ENCODE data around the gene SLC2A14. TPM values are rescaled to one million over a fixed set of nuclear protein-coding genes. Genes with fewer than 3 reads are reported as not detected.
"Not testable (repeated sequence)": the region's sequence is repeated elsewhere in the genome, so short reads cannot be mapped to it uniquely, and the experiment has no call there.

SLC2A14 gene
- 0.60 to 2.3 TPM (median 1.8 TPM) in 3 replicates for total RNA-seq
- long read RNA-seq: 0 reads

DNA sequence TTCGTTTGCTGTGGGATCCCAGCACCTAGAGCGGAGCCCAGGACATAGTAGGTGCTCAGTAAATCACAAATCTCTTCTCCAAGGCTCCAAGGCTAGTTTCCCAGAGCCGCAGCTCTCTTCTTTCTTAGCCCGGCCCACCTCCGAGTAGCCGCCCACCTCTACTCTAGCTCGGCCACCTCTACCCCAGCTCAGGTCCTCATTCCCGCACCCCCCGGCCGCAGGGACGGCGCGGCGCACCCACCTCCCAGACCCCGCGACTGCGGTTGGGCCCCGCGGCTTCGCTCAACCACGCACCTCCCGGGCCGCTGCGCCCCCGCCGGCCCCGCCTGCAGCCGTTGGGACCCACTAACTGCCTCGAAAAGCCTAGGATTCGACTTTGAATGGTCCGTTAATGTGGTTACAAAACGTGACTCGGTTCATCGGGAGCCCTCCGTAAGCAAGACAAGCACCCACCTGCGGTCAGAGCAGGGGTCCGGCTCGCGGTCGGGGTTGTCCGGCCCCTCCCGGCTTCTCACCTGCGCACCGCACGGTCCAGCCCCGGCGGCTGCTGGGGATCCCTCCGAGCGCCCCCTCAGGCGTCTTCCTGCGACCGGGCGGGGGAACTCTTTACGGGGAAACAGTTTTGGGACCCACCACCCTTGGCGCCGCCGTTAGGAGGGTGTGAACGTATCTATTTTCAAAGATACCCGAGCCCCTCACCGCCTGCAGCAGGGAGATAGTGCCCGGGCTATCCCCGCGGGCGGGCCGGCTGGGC, at the start of gene SLC2A14:
Gene SLC2A14, minus strand, starts transcription at position 350 of the 754 bp plus-strand sequence. CDS start 3,035 bp downstream, outside the sequence.
- DNase-seq (ENCODE audit: low spot score): no peak
- no peak within 1 kb of the TSS for H3K4me3 Mint-ChIP-seq (ENCODE audit: unreplicated experiment)
- no peaks in the 10 kb centered on the region for H3K9me3 Mint-ChIP-seq (ENCODE audit: low read depth)
- TF ChIP-seq, protein P1, sequence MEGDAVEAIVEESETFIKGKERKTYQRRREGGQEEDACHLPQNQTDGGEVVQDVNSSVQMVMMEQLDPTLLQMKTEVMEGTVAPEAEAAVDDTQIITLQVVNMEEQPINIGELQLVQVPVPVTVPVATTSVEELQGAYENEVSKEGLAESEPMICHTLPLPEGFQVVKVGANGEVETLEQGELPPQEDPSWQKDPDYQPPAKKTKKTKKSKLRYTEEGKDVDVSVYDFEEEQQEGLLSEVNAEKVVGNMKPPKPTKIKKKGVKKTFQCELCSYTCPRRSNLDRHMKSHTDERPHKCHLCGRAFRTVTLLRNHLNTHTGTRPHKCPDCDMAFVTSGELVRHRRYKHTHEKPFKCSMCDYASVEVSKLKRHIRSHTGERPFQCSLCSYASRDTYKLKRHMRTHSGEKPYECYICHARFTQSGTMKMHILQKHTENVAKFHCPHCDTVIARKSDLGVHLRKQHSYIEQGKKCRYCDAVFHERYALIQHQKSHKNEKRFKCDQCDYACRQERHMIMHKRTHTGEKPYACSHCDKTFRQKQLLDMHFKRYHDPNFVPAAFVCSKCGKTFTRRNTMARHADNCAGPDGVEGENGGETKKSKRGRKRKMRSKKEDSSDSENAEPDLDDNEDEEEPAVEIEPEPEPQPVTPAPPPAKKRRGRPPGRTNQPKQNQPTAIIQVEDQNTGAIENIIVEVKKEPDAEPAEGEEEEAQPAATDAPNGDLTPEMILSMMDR (IDR thresholded peaks at IDR 0.05): no peak
- no peaks in the 10 kb centered on the region for H3K4me1 Mint-ChIP-seq (ENCODE audit: low read depth)
- H3K27me3 Mint-ChIP-seq (ENCODE audit: low read depth): no peaks in the 10 kb centered on the region
- H3K27ac Mint-ChIP-seq (ENCODE audit: unreplicated experiment): no peak within 1 kb of the TSS
- H3K36me3 Mint-ChIP-seq (ENCODE audit: low read depth): no peaks in the 10 kb centered on the region

DNA sequence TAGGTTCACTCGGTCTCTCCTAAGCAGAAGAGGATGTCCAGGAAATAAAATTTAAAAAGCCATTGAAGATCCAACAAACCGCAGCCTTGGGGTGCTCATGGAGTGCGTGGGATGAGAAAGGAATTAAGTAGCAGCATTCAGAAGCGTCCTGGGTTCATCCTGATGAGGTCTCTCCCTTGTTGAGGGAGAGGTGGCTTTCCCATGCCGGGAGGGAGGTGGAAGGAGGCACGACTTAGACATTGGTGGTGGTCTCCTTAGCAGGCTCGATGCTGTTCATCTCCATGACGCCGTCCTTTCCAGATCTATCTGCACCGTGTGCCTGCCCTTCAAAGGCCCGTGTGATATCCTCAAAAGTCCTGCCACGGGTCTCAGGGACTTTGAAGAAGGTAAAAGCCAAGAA, 48.5 kb upstream of the SLC2A14 start:
- DNase-seq (ENCODE audit: low spot score); H3K27me3 Mint-ChIP-seq (ENCODE audit: low read depth); H3K4me1 Mint-ChIP-seq (ENCODE audit: low read depth); H3K4me3 Mint-ChIP-seq (ENCODE audit: unreplicated experiment); H3K9me3 Mint-ChIP-seq (ENCODE audit: low read depth); H3K27ac Mint-ChIP-seq (ENCODE audit: unreplicated experiment): not testable (repeated sequence)
- H3K36me3 Mint-ChIP-seq (ENCODE audit: low read depth): peaks cover 41% of the 10 kb centered on the region

DNA sequence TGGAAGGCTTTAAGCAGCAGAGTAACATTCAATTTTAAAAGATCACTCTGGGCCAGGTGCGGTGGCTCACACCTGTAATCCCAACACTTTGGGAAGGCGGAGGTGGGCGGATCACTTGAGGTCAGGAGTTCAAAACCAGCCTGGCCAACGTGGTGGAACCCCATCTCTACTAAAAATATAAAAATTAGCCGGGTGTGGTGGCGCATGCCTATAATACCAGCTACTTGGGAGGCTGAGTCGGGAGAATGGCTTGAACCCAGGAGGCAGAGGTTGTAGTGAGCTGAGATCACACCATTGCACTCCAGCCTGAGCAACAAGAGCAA, 45.5 kb upstream of the SLC2A14 start:
- not testable (repeated sequence) for DNase-seq (ENCODE audit: low spot score); H3K4me1 Mint-ChIP-seq (ENCODE audit: low read depth); H3K27me3 Mint-ChIP-seq (ENCODE audit: low read depth); H3K4me3 Mint-ChIP-seq (ENCODE audit: unreplicated experiment); H3K9me3 Mint-ChIP-seq (ENCODE audit: low read depth); H3K27ac Mint-ChIP-seq (ENCODE audit: unreplicated experiment)
- peaks cover 28% of the 10 kb centered on the region for H3K36me3 Mint-ChIP-seq (ENCODE audit: low read depth)

DNA sequence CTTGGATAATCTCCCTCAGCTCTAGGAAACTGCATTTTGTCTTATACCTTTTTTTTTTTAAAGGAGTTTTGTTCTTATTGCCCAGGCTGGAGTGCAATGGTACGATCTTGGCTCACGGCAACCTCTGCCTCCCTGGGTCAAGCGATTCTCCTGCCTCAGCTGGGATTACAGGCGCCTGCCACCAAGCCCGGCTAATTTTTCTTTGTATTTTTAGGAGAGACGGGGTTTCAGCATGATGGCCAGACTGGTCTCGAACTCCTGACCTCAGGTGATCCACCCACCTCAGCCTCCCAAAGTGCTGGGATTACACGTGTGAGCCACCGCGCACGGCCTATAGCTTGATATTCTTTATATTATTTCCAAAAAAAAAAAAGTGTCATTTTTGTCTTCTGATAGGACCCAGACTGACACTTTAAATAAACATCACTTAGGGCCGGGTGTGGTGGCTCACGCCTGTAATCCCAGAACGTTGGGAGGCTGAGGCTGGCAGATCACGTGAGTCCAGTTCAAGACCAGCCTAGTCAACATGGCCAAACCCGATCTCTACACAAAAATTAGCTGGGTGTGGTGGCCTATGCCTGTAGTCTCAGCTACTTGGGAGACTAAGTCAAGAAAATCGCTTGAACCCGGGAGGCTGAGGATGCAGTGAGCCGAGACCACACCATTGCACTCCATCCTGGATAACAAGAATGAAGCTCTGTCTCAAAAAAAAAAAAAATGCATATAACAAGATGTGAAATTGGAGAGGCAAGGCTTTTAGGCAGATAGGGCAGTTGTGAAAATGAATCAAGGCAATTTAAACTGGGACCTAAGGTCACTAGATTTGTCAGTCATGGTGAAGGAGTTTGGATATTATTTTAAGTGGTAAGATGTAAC, 44.9 kb upstream of the SLC2A14 start:
- Mint-ChIP-seq H3K4me3 (ENCODE audit: unreplicated experiment) (no peak overlapping the region), H3K36me3 (ENCODE audit: low read depth) (peaks cover 26% of the 10 kb centered on the region), H3K27me3 (ENCODE audit: low read depth) (no peaks in the 10 kb centered on the region), H3K9me3 (ENCODE audit: low read depth) (no peaks in the 10 kb centered on the region), H3K4me1 (ENCODE audit: low read depth) (no peaks in the 10 kb centered on the region), H3K27ac (ENCODE audit: unreplicated experiment) (no peak overlapping the region)
- TF ChIP-seq, protein P1 (IDR thresholded peaks at IDR 0.05): no peak
- no peak for DNase-seq (ENCODE audit: low spot score)

GRCh38 chr12:7916936-7917335, 44.2 kb upstream of the SLC2A14 start:
- Mint-ChIP-seq H3K4me1 (ENCODE audit: low read depth) (no peaks in the 10 kb centered on the region), H3K27me3 (ENCODE audit: low read depth) (no peaks in the 10 kb centered on the region), H3K9me3 (ENCODE audit: low read depth) (no peaks in the 10 kb centered on the region), H3K36me3 (ENCODE audit: low read depth) (peaks cover 24% of the 10 kb centered on the region), H3K27ac (ENCODE audit: unreplicated experiment) (no peak overlapping the region), H3K4me3 (ENCODE audit: unreplicated experiment) (no peak overlapping the region)
- TF ChIP-seq, protein P1 (IDR thresholded peaks at IDR 0.05): no peak
- no peak for DNase-seq (ENCODE audit: low spot score)

GRCh38 chr12:7915661-7916403, 43.1 kb upstream of the SLC2A14 start:
- Mint-ChIP-seq H3K36me3 (ENCODE audit: low read depth) (peaks cover 16% of the 10 kb centered on the region), H3K4me1 (ENCODE audit: low read depth) (no peaks in the 10 kb centered on the region), H3K27ac (ENCODE audit: unreplicated experiment) (no peak overlapping the region), H3K4me3 (ENCODE audit: unreplicated experiment) (no peak overlapping the region), H3K9me3 (ENCODE audit: low read depth) (no peaks in the 10 kb centered on the region), H3K27me3 (ENCODE audit: low read depth) (no peaks in the 10 kb centered on the region)
- DNase-seq (ENCODE audit: low spot score): no peak
- TF ChIP-seq, protein P1 (IDR thresholded peaks at IDR 0.05): no peak

- H3K4me1 Mint-ChIP-seq (ENCODE audit: low read depth): peaks cover 14% of the 10 kb centered on the region
- not testable (repeated sequence) for H3K27me3 Mint-ChIP-seq (ENCODE audit: low read depth); H3K4me3 Mint-ChIP-seq (ENCODE audit: unreplicated experiment); DNase-seq (ENCODE audit: low spot score); H3K36me3 Mint-ChIP-seq (ENCODE audit: low read depth); H3K9me3 Mint-ChIP-seq (ENCODE audit: low read depth)
- peak overlapping the region; percentile 27 for H3K27ac Mint-ChIP-seq (ENCODE audit: unreplicated experiment)
Measured at GRCh38 chr12:7910106-7910505, 37.4 kb upstream of the SLC2A14 start.

Measured in chondrocyte (in vitro differentiated cells).